GM12878 (cell line): Measurements from ENCODE around the gene FAM13C.

Experiments used
- CTCF ChIP-seq, 3 experiments: IDR thresholded peaks in 2 of 3; conservative IDR thresholded peaks in 1 of 3; 2 replicates each; pipeline ENCODE4 v1.5.1; 2011; ENCODE audit warnings: low read depth in 3 of 3, low read length in 3 of 3, mild to moderate bottlenecking in 3 of 3, control low read depth in 2 of 3, moderate library complexity in 2 of 3, inconsistent platforms in 1 of 3, mixed read lengths in 1 of 3; ENCODE audit not compliant: control insufficient read depth in 2 of 3, insufficient read depth in 1 of 3; ENCODE audit errors: extremely low read depth in 1 of 3
- EZH2 ChIP-seq: IDR thresholded peaks from 2 replicates; pipeline ENCODE4 v1.6.1; 2012; ENCODE audit warnings: low read depth, mild to moderate bottlenecking, control low read depth, inconsistent platforms, low read length, borderline replicate concordance; ENCODE audit not compliant: control insufficient read depth
- POLR2A ChIP-seq: IDR thresholded peaks from 2 replicates; pipeline ENCODE4 v1.6.1; 2011; ENCODE audit warnings: low read depth, mild to moderate bottlenecking, low read length
- POLR2AphosphoS2 ChIP-seq: IDR thresholded peaks from 2 replicates; pipeline ENCODE4 v1.6.1; 2011; ENCODE audit warnings: low read depth, mild to moderate bottlenecking, low read length, improper control_type of control experiment, moderate library complexity
- POLR2AphosphoS5 ChIP-seq: IDR thresholded peaks from 2 replicates; pipeline ENCODE4 v1.6.1; 2011; ENCODE audit warnings: mild to moderate bottlenecking, low read length, inconsistent platforms
- RAD51 ChIP-seq: fragments of 450-650 bp; IDR thresholded peaks from 2 replicates; pipeline ENCODE4 v1.6.1; 2016; ENCODE audit warnings: moderate library complexity, mild to moderate bottlenecking, inconsistent platforms
- REST ChIP-seq: IDR thresholded peaks from 2 replicates; pipeline ENCODE4 v1.6.1; 2012; ENCODE audit warnings: mild to moderate bottlenecking, low read depth, low read length
- SPI1 ChIP-seq: IDR thresholded peaks from 2 replicates; pipeline ENCODE4 v1.6.1; 2011; ENCODE audit warnings: low read depth, mild to moderate bottlenecking, low read length, moderate library complexity, borderline replicate concordance; ENCODE audit not compliant: insufficient read depth
- TARDBP ChIP-seq: IDR thresholded peaks from 2 replicates; pipeline ENCODE4 v1.6.1; 2016; ENCODE audit warnings: borderline replicate concordance
- TCF7 ChIP-seq: IDR thresholded peaks from 2 replicates; pipeline ENCODE4 v1.6.1; 2014; ENCODE audit warnings: antibody characterized with exemption, borderline replicate concordance

- no peak for TF ChIP-seq POLR2AphosphoS5
- no peak for TF ChIP-seq TCF7
- no peak for TF ChIP-seq POLR2AphosphoS2
- TF ChIP-seq CTCF (IDR thresholded peaks at IDR 0.05 in 2 of 3, conservative IDR thresholded peaks at IDR 0.05 in 1 of 3; ENCODE audit: control insufficient read depth in 2 of 3, extremely low read depth in 1 of 3, insufficient read depth in 1 of 3, low read depth in 3 of 3, low read length in 3 of 3): no peak
- no peak for TF ChIP-seq POLR2A
- TF ChIP-seq EZH2: no peak
- no peak for TF ChIP-seq RAD51
- no peak for TF ChIP-seq SPI1
- no peak for TF ChIP-seq REST
- TF ChIP-seq TARDBP: no peak
These were observed 92.7 kb downstream of the FAM13C start for GRCh38 chr10:59269651-59270050.
